HG03565 (cell line): ENCODE data around the gene CDH4.

Source experiments
- ATAC-seq: cut with Tn5 transposase; IDR thresholded peaks from one replicate; pipeline ENCODE4 v1.9.1; 2021; ENCODE audit warnings: mild to moderate bottlenecking, moderate library complexity; ENCODE audit not compliant: unreplicated experiment

CDH4 gene

DNA sequence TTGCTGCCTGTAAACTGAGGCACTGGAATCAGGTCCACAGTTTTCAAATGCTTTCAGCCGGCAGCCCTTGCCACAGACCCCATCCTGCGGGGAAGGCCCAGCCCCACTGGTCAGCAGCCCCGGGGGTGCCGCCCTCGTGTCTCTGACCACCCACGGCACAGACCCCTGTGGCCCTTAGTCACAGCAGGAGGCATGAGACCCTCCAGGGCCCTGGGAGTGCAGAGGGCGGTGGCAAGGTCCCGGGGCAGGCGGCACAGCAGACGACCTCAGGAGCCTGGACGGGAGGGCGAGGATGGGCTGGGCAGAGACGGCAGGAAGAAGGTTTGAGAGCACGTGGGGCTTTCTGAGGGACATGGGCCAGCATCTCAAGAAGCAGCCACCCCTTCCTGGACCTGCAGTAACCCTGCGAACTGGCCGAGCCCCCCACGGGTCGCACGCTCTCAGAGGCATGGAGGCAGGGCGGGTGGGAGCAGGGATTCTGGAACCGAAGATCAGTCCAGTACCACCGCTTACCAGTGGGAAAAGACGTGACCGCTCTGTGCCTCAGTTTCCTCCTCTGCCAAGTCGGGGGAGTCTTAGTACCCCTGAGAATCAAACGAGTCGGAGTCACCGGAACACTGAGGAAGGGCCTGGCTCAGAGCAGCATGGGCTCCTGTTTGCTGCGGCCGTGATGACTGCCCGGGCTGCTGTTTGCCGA is 672.9 kb downstream of the CDH4 start:
- no peak for ATAC-seq

DNA sequence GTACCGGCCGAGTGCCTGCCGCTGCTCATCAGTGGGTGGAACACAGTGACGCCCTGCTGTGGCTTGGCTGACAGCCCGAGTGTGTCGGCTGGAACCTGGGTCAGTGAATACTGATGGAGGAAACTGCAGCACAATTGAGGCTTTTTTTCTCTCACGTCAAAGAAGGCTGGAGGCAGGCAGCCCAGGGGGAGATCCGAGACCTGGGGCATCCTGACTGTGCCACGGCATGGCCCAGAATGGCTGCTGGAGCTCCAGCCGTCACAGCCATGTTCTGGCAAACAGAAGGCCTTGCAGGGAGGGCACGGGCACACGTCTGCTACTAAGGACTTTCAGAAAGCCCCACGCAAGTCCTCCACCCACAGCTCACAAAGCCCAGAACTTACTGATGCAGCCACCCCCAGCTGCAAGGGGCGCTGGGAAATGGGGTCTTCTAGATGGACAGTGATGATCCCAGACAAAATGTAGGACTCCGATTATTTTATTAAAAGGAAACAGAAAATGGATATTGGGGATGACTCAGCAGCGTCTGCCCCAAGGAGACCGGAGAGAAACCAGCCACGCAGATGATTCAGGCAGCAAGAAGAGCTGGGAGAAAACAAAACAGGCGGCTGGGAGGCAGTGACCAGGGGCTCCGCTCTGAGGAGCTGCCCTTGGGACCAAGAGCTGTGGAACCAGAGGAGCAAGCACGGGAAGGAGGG is 673.6 kb downstream of the CDH4 start:
- ATAC-seq = no peak

DNA sequence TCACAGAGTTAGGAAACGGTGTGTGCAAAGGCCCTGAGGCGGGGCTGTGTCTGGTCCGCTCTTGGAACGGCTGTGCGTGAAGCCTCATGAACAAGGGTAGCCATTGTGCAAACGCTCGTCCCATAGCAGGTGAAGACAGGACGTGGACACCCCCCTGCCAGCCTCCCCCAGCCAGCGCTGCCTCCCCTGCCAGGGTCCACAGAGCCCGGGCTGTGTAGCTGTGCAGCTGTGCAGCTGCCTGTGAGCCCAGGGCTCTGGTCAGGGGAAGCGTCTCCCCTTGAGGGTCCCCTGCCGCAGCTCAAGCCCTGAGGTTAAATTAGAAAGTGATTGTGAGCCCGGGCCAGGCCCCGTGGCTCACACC is 674.2 kb downstream of the CDH4 start:
- ATAC-seq = no peak

DNA sequence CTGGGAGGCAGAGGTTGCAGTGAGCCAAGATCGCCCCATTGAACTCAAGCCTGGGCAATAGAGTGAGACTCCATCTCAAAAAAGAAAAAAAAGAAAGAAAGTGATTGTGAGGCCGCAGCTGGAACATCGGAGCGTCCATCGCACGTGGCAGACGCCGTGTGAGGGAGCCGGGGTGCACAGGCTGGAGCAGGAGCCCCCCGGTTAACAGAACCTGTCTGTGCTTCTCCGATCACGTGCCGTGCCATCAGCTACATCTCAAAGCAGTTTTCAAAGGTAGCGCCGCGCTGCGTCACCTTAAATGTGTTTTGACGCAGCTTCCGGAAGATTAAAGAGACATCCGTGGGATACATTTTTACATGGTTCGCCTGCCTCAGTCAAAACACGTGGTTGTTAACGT is 674.7 kb downstream of the CDH4 start:
- no peak for ATAC-seq

DNA sequence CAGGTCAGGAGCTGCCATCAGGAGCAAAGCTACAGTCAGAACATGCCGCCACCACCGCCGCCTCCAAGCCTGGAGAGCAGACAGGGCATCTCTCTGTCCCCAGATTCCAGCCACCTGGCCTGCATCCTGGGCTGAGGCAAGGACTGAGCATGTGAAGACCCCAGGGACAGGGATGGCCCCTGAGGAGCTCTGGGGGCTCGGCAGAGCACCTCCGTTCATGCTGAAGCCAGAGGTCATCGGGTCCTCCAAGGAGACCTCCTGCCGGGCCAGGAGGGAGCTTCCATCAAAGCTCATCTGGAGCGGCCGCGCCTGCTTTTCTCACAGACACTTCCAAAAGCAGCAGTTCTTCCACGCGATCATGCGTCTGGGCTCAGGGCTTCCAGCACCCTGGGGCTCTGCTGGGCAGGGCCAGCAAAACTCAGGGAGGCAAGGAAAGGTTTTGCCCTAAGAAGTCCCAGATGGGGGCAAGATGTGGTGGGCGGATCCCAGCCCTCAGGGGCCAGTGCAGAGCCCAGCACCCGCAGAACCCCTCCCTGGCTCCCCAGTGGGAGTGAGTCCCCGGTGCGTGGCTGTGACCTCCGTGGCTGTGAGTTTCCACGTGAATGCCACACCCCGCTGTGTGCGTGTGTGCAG is 675.2 kb downstream of the CDH4 start:
- ATAC-seq = no peak

DNA sequence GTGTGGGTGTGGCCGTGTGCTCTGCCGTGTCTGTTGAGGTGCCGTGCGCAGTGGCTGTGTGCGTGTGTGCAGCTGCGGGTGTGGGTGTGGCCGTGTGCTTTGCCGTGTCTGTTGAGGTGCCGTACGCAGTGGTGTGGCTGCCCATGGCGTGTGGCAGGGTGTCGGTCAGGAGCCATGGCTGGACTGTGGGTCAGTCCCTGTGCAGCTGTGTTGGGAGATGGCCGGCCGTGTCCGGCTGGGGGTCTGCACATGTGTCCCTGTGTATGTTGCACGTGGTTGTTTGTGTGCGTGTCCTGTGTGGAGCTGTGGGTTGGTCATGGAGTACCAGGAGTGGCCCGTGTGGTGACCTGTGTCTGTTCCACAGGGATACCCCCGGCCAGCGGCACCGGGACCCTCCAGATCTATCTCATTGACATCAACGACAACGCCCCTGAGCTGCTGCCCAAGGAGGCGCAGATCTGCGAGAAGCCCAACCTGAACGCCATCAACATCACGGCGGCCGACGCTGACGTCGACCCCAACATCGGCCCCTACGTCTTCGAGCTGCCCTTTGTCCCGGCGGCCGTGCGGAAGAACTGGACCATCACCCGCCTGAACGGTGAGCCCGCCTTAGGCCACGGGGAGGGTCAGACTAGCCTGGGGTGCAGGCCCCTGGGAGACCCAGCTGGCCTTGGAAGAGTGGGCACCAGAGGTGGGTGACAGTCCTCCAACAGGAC is 675.9 kb downstream of the CDH4 start:
- ATAC-seq = no peak

DNA sequence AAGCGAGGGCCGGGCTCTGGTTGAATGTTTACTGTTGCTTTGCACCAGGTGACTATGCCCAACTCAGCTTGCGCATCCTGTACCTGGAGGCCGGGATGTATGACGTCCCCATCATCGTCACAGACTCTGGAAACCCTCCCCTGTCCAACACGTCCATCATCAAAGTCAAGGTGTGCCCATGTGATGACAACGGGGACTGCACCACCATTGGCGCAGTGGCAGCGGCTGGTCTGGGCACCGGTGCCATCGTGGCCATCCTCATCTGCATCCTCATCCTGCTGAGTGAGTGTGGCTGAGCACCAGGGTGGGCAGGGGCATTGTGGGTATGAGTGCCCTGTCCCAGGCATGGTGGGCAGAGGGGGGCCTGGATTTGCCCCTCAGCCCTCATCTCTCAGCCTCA is 677.5 kb downstream of the CDH4 start:
- no peak for ATAC-seq

DNA sequence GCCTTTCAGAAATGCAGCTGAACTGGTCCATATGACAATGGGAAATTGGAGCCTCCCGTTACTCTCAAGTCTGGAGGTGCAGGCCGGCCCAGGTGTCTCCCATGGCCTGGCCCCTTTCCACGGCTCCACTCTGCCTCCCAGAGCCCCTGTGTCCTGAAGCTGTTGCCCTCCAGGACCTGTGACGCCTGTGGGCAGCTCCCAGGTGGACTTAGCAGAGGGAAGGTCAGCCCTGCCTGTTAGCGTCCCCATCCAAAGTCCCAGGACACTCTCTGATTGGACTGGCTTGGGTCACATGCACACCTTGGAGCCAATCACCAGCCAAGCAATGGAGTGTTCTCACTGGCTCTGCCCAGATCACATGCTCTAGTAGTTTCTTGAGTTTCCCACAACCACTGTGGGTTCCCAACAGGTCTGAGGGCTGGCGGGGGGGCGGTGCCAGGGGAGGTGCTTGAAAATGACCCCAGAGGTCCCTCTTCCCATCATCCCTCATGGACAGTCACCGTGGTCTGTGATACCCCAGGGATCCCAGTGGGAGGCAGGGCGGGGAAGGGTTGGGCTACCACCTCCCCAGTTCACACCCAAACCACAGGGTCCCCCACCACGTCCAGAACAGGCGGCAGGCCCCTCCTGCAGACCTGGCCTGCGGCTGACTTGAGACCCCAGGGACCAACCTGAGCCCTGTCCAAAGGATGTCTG is 678.1 kb downstream of the CDH4 start:
- no peak for ATAC-seq

DNA sequence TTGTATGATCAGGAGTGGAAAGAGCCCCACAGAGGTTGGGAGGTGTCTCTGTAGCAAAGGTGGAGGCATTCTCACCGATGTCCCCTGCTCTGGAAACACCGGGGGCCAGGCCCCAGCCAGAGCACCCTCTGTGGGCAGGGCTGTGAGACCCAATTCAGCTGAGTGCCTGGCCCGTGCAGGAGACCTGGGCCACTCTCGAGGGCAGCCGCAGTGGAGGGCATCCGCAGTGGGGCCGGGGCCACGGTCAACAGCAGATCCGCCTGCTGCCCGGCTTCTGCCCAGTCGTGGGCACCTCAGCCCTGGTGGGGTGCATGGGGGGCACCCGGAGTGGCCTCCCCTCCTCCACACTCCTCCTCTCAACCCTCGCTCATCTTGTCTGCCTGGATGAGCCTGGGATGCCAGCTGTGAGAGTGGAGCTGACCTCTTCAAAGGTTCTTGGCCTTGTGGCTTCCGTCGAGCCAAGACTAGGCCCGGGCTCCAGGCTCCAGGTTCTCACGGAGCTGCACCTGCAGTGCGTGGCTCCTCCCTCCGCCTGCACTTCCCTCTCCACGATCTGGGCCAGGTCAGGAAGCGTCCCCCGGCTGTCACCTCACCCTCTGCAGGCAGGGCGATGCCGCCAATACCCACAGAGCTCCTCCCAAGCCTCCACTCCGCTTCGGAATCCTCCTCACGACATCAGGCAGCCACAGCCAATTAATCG is 678.9 kb downstream of the CDH4 start:
- ATAC-seq = no peak

DNA sequence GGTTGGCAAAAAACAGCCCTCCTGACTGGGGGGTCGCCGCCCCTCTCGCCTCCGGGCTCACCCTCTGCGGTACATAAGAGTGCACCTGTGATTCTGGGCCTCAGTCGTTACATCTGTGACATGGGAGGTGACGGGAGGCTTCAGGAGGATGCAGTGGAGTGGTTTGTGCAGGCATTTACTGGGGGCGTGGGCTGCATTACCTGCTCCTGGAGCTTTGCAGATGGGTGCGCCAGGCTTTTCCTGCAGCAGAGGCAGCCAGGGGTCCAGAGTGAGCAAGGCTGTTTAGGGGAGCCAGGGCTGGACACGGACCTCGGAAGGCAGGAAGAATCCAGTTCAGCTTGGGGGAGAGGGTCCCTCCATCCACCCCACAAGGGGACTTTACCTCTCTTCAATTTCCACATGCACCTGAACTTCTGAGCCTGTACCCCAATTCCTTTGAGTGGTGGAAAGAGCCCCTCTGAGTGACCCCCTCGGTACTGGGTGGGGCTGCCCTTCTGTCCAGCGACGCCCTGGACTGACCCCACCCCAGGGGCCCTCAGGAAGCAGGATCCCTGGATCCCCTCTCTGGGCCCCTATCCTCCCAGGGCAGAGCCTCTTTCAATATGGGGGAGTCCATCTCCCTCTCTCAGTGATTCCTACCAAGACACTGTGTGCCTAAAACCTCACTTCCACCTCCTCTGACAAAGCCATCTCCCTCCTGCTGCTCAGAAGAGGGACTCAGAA is 679.6 kb downstream of the CDH4 start:
- ATAC-seq = no peak

DNA sequence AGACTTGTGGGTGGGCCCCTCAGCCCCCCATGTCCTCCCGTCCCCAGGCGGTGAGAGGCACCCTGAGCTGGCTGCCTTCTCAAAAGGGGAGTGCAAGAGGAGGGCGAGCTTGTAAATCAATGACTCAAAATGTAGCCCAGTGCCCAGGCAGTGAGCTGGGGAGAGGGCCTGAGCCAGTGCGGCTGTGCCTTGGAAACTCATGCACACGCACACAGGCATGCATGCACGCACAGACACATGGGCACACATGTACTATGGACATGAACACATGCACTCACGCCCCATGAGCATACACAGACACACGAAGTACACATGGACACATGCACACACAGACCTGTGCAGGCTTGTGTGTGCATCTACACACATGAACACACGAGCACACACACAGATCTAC is 680.1 kb downstream of the CDH4 start:
- ATAC-seq = no peak

DNA sequence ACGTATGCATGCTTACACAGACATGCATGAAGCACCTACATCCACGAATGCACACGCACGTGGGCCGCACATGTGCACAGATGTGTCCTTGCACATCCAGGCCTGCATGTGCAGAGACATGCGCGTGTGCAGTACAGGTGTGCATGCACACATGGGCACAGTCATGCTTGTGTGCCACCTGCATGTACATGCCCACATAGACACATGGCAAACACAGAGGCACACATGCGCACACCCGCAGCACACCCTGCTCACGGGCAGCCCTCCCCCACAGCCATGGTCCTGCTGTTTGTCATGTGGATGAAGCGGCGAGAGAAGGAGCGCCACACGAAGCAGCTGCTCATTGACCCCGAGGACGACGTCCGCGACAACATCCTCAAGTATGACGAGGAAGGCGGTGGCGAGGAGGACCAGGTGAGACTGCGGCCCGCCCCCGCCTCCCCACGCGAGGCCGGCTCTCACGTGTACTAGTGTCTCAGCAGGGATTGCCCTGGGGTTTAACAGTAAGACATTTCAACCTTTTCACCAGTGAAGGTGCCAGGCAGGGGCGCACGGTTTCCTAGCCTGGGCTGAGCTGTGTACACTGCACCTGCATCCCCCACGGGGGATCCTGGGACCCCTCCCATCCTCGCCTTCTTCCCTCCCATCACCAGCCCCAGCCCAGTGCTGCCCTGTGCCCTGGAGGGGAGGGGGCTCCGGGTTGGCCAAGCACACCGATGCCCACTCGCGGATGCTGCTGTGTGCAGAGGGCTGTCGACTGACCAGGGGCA is 680.8 kb downstream of the CDH4 start:
- no peak for ATAC-seq

DNA sequence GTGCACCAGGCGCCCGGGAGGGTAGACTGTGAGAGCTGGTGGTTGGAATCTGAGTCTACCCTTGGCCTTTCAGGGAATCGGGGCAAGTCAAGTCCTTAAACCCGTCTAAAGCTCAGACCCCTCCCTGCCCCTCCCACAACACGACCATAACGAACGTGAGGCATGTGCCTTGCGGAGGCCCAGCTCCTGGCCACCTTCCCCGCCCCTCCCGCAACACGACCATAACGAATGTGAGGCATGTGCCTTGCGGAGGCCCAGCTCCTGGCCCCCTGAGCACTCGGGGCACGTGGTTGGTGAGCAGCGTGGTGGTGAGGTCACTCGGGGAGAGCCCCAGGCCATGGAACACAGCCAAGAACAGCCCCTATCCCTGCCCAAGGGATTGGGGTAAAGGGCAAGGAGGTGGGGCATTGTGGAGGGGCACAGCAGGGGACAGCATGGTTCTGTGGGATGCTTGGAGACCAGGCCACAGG is 681.5 kb downstream of the CDH4 start:
- no peak for ATAC-seq

DNA sequence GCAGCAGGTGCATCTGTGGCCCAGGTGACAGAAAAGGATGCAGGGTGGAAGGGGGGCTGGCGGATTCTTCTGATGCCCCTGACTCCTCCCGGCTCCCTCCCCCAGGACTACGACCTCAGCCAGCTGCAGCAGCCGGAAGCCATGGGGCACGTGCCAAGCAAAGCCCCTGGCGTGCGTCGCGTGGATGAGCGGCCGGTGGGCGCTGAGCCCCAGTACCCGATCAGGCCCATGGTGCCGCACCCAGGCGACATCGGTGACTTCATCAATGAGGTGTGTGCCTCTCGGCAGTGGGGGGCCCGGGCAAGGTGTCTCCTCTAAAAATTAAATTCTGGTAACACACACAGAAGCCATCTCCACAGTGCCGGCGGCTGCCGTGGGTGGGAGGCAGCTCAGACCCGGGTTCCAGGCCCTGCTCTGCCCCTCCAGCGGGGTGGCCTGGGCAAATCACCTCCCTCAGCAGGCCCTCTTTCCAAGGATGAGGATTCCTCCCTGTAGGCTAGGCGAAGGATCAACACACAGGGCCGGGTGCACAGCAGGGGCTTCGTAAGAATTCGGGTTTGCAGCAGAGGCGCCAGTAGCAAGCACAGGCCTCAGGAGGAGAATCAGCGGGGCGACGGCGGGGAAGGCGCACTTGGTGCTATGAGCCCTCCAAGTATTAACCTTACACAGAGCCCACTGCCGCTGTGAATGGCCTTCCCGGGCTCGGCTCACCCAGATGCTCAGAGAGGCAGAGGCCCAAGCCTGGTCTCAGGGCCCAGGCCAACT is 682.1 kb downstream of the CDH4 start:
- no peak for ATAC-seq

DNA sequence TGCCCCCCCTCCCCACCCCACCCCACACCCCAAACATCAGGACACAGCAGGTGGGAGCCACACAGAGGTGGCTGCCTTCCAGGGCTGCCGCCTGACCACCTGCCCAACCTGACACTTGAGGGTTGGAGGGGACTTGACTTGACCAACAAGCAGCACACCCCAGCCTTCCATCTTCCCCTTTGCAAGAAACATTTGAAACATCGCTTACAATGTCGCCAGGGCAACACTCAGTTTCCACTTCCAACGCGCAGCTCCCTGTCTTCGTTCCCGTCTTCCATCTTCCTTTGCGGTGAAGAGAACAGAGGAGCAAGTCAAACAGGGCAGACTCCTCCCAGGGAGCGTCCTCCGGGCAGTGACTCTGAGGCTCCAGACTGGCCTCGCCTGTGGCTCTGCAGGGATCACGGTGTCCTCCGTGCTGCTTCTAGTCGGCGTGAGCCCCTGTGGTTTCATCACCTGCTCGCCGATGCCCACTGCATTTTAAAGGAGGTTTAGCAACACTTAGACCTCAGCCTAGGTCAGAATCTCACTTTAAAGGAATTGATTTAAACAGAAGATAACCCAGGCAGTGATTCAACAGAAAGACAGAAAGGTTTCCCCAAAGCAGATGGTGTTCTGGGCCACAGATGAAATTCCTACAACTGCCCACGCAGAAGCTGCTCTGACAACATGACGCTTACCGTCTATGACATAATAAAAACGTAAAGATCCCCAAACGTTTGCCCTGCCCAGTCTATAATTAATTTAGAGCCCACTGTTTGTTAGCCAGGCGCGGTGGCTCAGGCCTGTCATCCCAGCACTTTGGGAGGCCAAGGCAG is 682.9 kb downstream of the CDH4 start:
- ATAC-seq = no peak

DNA sequence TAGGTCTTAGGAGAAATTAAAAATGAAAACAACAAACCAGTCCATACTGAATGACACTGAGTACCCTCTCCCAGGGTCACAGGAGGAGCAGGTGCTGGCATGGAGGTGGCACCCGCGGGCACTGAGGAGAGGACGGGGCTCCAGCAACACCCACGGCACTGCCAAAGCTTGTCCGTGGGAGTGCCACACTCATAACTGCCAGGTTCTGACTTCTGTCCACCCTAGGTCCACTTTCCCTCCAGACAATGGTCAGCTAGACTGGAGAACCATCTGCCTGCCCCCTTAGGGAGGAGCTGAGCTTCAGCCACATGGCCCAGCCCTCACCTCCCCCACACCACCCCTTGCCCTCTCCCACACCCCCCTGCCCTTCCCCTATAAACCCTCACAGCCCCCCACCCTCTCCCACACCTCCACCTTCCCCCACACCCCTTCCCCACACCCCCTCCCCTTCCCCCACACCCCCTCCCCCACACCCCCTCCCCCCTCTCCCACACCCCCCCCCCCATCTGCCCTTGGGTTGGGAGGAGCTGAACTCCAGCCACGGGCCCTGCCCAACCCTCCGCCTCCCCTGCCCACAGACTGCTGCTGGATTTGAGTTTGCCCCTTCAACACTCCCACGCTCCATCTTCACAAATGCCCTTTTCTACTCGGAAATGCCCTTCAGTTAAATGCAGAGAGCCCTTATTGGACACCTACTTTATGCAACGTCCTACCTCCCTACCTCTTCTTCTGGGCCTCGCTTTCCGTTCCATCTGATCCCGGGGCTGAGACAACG is 684.1 kb downstream of the CDH4 start:
- ATAC-seq = no peak

DNA sequence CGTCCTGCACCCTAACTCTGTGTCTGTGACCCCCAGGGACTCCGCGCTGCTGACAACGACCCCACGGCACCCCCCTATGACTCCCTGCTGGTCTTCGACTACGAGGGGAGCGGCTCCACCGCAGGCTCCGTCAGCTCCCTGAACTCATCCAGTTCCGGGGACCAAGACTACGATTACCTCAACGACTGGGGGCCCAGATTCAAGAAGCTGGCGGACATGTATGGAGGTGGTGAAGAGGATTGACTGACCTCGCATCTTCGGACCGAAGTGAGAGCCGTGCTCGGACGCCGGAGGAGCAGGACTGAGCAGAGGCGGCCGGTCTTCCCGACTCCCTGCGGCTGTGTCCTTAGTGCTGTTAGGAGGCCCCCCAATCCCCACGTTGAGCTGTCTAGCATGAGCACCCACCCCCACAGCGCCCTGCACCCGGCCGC is 684.7 kb downstream of the CDH4 start:
- no peak for ATAC-seq
